ENCODE results near the gene RBP2. TPM values are rescaled to one million over a fixed set of nuclear protein-coding genes. Genes with fewer than 3 reads are reported as not detected.

RBP2 gene
- total RNA-seq, result not detected in 2 replicates

DNA sequence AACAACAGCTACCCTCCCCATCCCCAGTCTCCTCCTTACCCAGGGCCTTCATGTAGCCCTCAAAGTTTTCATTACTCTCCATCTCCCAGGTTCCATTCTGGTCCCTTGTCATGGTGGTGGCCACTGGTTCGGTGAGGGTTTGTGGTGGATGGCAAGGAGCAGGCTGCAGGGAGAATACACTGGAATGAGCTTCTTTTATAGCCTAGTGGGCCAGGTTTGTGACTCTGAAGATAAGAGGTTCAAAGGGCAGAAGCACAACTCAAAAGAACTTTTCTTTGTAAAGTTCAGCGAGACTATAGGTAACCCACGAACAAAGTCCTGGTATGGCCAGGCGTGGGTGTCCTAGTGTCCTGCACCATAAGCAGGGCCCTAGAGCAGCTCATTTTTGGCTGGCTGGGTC, at the start of gene RBP2:
TSS of gene RBP2 (minus strand) at position 169 of the 400 bp plus-strand sequence. CDS start at position 112, 57 bp downstream.

Other genes starting within 250 kb of the RBP2 start
- 79.2 and 79.7 TPM in 2 replicates for gene MRPS22, start 132.5 kb downstream of the RBP2 start, total RNA-seq
- gene COPB2, start 86.9 kb downstream of the RBP2 start, total RNA-seq, result 246 and 269 TPM in 2 replicates
- gene RBP1, start 63.2 kb upstream of the RBP2 start, total RNA-seq, result 0.19 and 3.1 TPM in 2 replicates
- 0.27 and 0.85 TPM in 2 replicates for gene NMNAT3, start 201.5 kb upstream of the RBP2 start, total RNA-seq